ENCODE results near the gene SRL. TPM values are rescaled to one million over a fixed set of nuclear protein-coding genes. Genes with fewer than 3 reads are reported as not detected.

Gene SRL
- total and polyA plus RNA-seq, 2 of the 13 experiments (the other 11 are each of a cell fraction or from before 2014, with no cell fraction given): 0.05 TPM; not detected in 1

- TF ChIP-seq TCF12 (IDR thresholded peaks at IDR 0.05): no peak
- no peak for TF ChIP-seq TCF12 (CRISPR knock-in tag; IDR thresholded peaks at IDR 0.05)
- TF ChIP-seq MTF1 (CRISPR knock-in tag; IDR thresholded peaks at IDR 0.05): no peak
- TF ChIP-seq ZNF253 (CRISPR knock-in tag; IDR thresholded peaks at IDR 0.05; ENCODE audit: borderline replicate concordance): no peak
- TF ChIP-seq TOE1 (CRISPR knock-in tag; IDR thresholded peaks at IDR 0.05): no peak
- 0 out of 2 replicates have a peak, but pooled peaks have one; percentile 24 for TF ChIP-seq ISL2 (CRISPR knock-in tag; IDR thresholded peaks at IDR 0.05)
- no peak for TF ChIP-seq ZNF703 (CRISPR knock-in tag; IDR thresholded peaks at IDR 0.05; ENCODE audit: borderline replicate concordance)
- TF ChIP-seq MXD1 (CRISPR knock-in tag; IDR thresholded peaks at IDR 0.05): no peak
- no peak for TF ChIP-seq SIX1 (CRISPR knock-in tag; IDR thresholded peaks at IDR 0.05; ENCODE audit: borderline replicate concordance)
- peak; percentile 52; the same call in 1 of the 2 replicates for TF ChIP-seq KDM1A (CRISPR knock-in tag; IDR thresholded peaks at IDR 0.05)
- no peak for TF ChIP-seq ONECUT2 (CRISPR knock-in tag; IDR thresholded peaks at IDR 0.05)
- TF ChIP-seq LRRFIP1 (CRISPR knock-in tag; conservative IDR thresholded peaks at IDR 0.05): no peak
- TF ChIP-seq ZNF235 (CRISPR knock-in tag; IDR thresholded peaks at IDR 0.05; ENCODE audit: borderline replicate concordance): no peak
- TF ChIP-seq, protein P1, sequence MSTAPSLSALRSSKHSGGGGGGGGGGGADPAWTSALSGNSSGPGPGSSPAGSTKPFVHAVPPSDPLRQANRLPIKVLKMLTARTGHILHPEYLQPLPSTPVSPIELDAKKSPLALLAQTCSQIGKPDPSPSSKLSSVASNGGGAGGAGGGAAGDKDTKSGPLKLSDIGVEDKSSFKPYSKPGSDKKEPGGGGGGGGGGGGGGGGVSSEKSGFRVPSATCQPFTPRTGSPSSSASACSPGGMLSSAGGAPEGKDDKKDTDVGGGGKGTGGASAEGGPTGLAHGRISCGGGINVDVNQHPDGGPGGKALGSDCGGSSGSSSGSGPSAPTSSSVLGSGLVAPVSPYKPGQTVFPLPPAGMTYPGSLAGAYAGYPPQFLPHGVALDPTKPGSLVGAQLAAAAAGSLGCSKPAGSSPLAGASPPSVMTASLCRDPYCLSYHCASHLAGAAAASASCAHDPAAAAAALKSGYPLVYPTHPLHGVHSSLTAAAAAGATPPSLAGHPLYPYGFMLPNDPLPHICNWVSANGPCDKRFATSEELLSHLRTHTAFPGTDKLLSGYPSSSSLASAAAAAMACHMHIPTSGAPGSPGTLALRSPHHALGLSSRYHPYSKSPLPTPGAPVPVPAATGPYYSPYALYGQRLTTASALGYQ (CRISPR knock-in tag; IDR thresholded peaks at IDR 0.05): peak; percentile 57; the same call in 1 of the 2 replicates
- TF ChIP-seq ZBTB7A (CRISPR knock-in tag; IDR thresholded peaks at IDR 0.05): no peak
- TF ChIP-seq, protein P2, sequence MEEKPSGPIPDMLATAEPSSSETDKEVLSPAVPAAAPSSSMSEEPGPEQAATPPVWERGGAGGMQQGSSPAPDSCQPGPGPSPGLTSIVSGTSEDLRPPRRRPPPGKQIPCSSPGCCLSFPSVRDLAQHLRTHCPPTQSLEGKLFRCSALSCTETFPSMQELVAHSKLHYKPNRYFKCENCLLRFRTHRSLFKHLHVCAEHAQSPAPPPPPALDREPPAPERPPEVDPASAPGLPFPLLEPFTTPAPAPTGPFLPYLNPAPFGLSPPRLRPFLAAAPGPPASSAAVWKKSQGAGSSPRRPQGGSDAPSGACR (CRISPR knock-in tag; IDR thresholded peaks at IDR 0.05): no peak
- no peak for TF ChIP-seq ZC3H4 (CRISPR knock-in tag; IDR thresholded peaks at IDR 0.05; ENCODE audit: borderline replicate concordance)
- no peak for TF ChIP-seq DMAP1 (CRISPR knock-in tag; IDR thresholded peaks at IDR 0.05)
- no peak for TF ChIP-seq ZBTB21 (CRISPR knock-in tag; IDR thresholded peaks at IDR 0.05)
- no peak for TF ChIP-seq GMEB1 (CRISPR knock-in tag; IDR thresholded peaks at IDR 0.05; ENCODE audit: borderline replicate concordance)
- TF ChIP-seq SETDB1 (CRISPR knock-in tag; IDR thresholded peaks at IDR 0.05; ENCODE audit: borderline replicate concordance): no peak
- no peak for TF ChIP-seq AHR (CRISPR knock-in tag; IDR thresholded peaks at IDR 0.05)
- no peak for TF ChIP-seq MIER3 (CRISPR knock-in tag; IDR thresholded peaks at IDR 0.05; ENCODE audit: borderline replicate concordance)
- TF ChIP-seq NBN (conservative IDR thresholded peaks at IDR 0.05): no peak
- TF ChIP-seq FOXC1 (CRISPR knock-in tag; IDR thresholded peaks at IDR 0.05; ENCODE audit: borderline replicate concordance): no peak
- TF ChIP-seq ZNF883 (CRISPR knock-in tag; IDR thresholded peaks at IDR 0.05; ENCODE audit: not compliant biosample characterization): no peak
These were observed 84.5 kb downstream of the SRL start (continued) for GRCh38 chr16:4157376-4157825.

Data from HepG2 (cell line).